Skin epidermis (tissue), 12 donors: ENCODE data around the gene SLC6A11.

Experiments used
- H3K27ac ChIP-seq, 21 experiments: fragments of 200-600 bp; sonication (generic) in 11 of 21; one replicate each; pipeline ENCODE4 v1.5.0; 2020; ENCODE audit warnings: mild to moderate bottlenecking in 3 of 21, inconsistent platforms in 2 of 21, moderate library complexity in 2 of 21
- H3K4me3 ChIP-seq, 7 experiments: fragments of 200-600 bp; sonication (generic) in 2 of 7; one replicate each; pipeline ENCODE4 v1.5.0; 2020; ENCODE audit warnings: inconsistent platforms in 2 of 7, mild to moderate bottlenecking in 2 of 7, moderate library complexity in 1 of 7

SLC6A11 gene

GRCh38 chr3:10988001-10988665 lies 172.1 kb downstream of the SLC6A11 start:
- Histone ChIP-seq H3K27ac (no peak overlapping the region), H3K4me3 (no peak overlapping the region)

- Histone ChIP-seq H3K4me3 (no peak overlapping the region), H3K27ac (no peak overlapping the region)
Observed at GRCh38 chr3:10988991-10989484, 173.0 kb downstream of the SLC6A11 start.
